ENCODE measurements around the gene CHST3.

DNA sequence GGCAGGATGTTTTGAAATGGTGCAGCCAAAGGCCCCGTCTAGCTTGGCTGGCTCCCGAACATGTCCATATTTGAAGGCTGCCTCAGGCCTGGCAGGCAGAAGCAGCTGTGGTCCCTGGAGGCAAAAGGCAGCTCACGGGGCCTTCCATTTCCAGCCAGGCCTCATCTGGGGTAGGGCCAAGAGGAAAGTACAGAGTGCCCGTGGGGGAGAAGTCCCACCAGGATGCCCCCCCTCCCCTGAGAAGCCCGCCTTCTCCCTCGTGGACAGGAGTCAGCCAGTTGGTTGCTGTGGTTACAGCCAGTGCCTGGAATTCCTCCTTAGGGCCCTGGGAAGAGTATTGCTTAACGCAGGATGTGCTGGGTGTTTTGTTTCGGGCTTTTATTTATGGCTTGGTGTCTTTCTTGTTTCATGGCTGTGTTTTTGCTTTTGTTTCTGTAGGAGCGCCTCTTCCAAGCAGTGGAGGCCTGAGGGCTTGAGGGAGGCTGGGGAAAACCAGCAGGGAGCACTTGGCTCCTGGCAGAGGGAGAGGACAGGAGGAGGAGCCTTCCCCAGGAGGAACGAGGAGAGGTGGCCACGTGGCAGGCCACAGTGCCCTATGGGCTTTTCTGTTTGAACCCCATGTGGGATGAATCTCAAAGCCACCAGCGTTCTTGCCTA, 45.4 kb downstream of the CHST3 start:
- TF ChIP-seq, protein P1, sequence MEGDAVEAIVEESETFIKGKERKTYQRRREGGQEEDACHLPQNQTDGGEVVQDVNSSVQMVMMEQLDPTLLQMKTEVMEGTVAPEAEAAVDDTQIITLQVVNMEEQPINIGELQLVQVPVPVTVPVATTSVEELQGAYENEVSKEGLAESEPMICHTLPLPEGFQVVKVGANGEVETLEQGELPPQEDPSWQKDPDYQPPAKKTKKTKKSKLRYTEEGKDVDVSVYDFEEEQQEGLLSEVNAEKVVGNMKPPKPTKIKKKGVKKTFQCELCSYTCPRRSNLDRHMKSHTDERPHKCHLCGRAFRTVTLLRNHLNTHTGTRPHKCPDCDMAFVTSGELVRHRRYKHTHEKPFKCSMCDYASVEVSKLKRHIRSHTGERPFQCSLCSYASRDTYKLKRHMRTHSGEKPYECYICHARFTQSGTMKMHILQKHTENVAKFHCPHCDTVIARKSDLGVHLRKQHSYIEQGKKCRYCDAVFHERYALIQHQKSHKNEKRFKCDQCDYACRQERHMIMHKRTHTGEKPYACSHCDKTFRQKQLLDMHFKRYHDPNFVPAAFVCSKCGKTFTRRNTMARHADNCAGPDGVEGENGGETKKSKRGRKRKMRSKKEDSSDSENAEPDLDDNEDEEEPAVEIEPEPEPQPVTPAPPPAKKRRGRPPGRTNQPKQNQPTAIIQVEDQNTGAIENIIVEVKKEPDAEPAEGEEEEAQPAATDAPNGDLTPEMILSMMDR (IDR thresholded peaks at IDR 0.05), result no peak
- TF ChIP-seq POLR2A (IDR thresholded peaks at IDR 0.05), result no peak
